Stimulated activated CD8-positive, alpha-beta memory T cell treated with anti-CD3 and anti-CD28 coated beads, Interleukin-12 subunit alpha, Interleukin-12 subunit beta, amount 100 ng/mL, for 24 hours (primary cell): ENCODE measurements around the gene TUBB2A.
"Not testable (repeated sequence)": the region's sequence is repeated elsewhere in the genome, so short reads cannot be mapped to it uniquely, and the experiment has no call there.

Experiments
- DNase-seq: peaks from one replicate; pipeline ENCODE4 v3.0.0-alpha.2; 2020; ENCODE audit errors: extremely low read depth

TUBB2A gene

DNA sequence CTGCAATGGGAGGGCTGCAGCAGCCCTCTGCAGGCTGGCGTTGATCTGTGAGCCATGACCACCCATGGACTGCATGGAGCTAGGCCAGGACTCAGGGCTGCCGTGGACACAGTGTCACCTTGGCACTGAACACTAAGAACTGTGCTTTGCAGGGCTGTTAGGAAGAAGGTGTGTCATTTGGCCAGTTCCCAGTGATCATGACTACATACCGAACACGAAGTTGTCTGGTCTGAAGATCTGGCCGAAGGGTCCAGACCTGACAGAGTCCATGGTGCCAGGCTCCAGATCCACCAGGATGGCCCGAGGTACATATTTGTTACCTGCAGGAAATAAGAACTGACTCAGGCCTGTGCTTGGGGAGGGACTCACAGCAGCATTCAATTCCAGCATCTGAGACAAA lies 1.9 kb downstream of the TUBB2A start:
- not testable (repeated sequence) for DNase-seq

DNA sequence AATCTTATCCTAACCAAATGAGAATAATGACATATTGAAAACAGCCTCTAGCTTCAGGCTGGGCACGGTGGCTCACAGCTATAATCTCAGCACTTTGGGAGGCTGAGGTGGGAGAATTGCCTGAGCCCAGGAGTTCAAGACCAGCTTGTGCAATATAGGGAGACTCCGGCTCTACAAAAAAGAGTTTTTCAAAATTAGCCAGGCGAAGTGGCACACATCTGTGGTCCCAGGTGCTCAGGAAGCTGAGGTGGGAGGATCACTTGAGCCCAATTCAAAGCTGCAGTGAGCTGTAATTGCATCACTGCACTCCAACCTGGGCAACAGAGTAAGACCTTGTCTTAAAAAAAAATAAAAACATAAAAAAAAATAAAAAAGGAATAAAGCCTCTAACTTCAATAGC lies 4.7 kb downstream of the TUBB2A start:
- no peak for DNase-seq

DNA sequence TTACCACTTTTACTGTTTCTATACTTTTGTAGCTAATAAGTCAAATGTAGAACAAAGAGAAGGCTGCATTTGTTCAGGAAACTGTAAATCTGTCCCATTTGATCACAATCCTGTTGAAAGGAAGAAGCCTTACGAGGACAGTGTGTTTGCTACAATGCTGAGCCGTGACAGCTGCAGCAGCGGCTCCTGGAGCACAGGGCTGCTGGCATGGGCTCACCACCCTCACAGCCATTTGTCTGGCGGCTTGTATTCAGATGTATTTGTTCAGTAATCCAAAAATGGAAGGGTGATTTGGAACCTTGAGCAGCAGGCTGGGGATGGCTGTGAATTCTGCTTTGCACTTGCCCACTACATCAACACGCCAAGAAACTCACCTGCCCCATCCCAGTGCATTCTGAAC lies 5.7 kb downstream of the TUBB2A start:
- no peak for DNase-seq

DNA sequence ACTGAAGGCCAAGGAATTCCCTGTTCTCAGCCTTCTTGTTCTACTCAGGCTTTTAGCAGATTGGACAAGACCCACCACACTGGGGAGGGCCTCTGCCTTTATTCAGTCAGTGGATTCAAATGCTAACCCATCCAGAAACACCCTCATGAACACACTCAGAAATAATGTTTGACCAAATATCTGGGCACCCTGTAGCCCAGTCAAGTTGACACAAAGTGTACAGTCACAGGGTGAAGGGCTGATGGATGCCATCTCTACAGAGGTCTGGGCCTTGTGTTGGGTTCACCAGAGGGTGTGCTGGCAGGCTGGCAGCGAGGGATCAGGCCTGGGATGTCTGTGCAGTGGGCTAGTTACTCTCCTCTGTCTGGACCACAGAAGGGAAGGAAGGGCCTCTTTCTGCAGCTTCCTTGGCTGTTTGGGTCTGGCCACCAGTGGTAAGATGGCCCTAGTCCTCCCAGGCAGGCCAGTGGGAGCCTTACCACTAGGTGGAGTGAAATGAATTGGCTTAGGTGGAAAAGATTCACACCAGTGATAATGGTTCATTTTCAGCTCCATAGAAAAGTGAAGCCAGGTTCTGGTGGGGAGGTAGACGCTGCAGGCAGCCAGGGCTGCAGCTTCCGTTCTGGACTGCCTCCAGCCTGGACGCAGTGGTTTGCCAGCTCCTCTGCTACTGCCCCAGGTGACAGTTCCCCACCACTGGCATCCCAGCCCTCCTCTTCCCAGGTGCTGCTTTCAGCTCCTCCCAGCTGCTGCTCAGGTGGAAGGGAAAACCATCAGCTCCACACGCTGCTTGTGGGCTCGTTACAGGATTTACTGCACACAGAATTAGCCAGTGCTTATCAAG lies 9.2 kb downstream of the TUBB2A start:
- DNase-seq, result no peak

DNA sequence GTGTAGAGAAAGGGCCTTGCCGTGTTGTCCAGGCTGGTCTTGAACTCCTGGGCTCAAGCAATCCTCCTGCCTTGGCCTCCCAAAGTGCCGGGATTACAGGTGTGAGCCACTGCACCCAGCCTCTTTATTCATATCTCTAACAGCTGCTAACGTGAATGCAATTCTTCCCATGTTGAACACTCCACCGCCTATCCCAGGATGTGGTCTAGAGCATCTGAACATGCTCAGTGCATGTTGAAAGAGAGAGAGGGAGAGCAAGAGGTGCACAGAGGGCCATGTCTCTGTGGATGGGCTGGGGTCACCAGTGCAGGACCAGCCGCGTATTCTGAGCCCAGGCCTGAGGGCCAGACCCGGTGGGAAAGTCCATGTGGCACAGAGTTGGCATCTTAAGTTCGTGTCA lies 12.8 kb downstream of the TUBB2A start:
- DNase-seq, result no peak

DNA sequence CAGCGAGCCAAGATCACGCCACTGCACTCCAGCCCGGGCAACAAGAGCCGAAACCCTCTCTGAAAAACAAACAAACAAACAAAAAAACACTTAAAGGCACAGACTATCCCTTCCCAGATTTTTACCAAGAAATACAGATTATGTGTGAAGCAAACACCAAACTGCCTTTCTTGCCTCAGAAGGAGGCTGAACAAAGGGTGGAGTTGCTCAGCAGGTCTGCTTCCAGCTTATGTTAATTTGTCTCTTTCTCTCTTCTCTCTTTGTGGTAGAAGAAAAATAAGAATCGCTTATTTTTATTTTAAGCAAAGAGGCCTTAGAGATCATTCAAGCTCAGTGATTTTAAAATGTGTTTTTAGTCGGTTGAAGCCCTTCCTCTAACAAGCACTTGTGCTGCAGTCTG lies 14.2 kb downstream of the TUBB2A start:
- no peak for DNase-seq

DNA sequence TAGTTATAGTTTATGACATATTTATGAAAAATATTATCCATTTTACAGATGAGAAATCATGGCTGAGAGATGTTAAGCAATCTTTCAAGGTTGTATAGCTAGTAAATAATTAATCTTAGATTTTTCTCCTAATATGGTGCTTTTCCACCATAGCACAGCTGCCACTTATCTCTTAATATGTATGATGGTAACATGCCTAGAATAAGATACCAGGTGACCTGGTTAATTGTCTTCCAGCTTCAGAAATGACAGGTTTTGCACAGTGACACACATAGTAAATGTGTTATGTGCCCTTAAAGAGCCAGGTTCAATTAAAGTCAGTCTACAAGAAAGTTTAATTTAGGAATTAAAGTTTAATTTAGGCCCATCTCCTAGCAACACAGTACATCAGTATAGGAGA lies 14.8 kb downstream of the TUBB2A start:
- DNase-seq, result no peak

DNA sequence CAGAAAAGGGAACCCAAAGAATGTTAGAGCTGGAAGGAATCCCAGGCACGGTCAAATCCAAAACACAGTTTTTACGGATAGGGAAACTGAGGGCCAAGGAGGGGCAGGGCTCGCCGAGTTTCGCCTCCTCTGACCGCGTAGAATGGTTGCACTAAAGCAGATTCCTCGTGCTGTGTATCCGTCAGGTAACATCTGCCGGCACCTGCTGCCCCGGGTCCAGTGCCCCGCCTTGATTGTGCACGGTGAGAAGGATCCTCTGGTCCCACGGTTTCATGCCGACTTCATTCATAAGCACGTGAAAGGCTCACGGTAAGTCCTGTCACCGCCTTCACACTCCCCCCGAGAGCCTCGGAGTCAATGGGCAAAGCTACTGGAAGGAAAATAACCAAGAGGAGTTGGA lies 17.1 kb downstream of the TUBB2A start:
- no peak for DNase-seq

DNA sequence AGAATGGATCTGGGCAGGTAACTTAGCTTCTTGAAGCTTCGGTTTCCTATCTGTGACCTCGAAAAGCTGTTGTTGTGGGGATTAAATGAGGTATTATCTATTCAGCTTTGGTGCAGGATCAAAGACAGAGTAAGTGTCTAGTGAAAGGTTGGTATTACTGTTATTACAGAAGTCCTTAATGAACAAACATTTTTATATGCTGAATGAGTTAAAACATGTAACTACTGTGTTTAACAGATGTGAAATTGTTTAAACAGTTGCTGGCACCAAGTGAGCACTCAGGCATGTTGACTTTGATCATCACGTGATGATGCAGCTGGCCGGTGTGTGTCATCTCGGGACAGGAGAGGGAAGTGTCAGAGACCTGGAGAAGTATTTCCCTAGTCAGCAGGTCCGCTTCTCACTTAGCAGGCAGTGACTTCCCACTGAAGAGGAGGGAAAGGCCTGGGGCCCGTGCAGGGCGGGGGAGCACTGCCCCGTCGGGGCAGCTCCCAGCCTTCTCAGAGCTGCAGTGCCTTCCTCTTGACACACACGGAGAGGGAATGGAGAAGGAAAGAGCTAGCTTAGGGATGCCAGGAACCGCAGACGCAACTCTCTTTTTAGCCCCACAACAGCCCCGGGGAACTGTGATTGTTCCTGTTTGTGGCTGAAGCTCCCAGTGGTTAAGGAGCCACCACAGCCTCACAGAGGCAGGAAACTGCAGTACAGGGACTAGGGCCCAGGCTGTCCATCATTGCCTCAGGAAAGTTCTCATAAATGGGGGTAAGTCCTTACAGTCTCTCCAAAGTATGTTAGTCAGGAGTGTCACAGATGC lies 18.0 kb downstream of the TUBB2A start:
- DNase-seq, result no peak

DNA sequence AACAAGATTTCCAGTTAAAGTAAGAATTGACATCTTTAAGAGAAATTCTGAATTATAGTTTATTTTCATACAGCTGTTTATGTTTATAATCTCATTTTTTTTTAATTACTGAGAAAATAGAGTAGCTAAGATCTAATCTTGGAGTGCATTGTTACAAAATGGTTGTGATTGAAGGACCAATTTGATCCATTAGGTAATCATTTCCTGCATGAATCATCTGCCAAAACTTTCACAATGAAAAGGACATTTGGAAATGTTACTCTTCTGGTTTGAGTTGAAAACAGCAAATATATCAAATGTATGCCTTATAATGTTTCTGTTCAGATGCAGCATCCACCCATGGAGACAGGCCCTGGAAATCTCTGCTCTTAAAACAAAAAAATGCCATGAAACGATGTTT lies 19.0 kb downstream of the TUBB2A start:
- no peak for DNase-seq

DNA sequence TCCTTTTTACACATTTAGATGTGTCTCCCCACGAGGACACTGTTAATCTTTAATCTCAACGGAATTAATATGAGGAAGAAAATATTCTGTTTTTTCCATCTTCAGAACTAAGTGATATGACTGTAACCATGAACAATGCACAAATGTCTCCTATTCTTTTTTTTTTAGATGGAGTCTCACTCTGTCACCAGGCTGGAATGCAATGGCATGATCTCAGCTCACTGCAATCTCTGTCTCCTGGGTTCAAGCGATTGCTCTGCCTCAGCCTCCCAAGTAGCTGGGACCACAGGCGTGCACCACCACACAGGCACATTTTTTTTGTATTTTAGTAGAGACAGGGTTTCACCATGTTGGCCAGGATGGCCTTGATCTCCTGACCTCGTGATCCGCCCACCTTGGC lies 19.5 kb downstream of the TUBB2A start:
- not testable (repeated sequence) for DNase-seq

DNA sequence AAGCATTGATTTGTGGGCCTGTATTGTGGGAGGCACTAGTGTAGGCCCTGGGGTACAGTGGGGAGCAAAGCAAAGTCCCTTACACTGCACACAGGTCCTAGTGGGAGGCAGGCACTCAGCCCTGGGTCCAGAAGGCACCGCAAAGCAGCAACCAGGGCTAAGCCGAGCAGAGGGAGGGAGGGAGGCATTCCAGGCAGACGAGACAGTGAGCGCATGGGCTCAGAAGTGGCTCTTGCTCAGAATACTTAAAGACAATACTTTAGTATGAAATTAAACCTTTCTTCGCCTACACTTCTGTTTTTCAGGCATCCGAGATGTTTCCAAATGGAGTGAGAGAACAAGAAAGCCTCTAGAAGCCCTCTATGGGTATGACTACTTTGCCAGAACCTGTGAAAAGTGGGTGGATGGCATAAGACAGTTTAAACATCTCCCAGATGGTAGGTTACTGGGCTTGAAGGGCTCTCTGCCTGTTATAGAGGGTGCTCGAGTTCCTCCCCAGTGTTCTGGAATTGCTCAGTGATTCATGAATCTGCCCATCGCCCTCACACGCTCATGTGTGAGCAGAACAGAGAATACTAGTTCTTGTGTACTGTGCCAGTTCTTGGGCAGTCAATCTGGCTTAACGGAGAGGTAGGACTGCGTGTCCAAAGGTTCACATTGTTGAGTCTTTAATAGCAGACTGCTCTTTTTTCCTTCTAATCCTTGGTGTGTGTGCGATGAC lies 20.1 kb downstream of the TUBB2A start:
- no peak for DNase-seq

DNA sequence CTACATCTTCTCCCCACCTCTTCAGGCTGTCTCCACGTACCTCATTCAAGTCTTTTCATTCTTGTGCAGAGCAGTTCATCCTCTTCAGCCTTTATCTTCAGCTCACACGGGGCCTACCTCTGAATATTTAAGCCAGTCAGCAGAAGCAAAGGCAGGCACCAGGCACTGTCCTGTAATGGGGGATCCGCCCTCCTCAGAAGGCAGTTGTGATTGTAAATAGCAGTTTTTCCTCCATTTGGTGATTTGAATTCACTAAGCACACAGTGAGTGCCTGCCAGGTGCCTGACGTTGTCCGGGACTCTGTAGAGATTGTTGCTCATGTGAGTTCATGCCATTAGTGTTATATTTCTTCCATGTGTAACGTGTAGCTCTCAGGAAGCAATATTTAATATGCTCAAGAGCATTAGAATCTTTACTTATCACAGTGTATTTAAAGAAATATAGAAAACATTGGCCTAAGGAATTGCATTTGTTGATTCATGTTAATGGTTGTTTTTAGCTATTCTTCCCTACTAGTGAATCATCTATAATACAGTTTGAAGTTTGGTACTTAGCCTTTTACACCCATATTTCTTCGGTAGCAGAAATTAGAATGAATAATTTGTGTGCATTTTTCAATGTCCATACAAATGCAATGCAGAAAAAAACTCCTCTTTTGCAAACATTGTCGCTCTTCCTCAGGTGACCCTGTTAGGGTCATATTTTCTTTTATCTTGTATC lies 20.9 kb downstream of the TUBB2A start:
- DNase-seq, result no peak

DNA sequence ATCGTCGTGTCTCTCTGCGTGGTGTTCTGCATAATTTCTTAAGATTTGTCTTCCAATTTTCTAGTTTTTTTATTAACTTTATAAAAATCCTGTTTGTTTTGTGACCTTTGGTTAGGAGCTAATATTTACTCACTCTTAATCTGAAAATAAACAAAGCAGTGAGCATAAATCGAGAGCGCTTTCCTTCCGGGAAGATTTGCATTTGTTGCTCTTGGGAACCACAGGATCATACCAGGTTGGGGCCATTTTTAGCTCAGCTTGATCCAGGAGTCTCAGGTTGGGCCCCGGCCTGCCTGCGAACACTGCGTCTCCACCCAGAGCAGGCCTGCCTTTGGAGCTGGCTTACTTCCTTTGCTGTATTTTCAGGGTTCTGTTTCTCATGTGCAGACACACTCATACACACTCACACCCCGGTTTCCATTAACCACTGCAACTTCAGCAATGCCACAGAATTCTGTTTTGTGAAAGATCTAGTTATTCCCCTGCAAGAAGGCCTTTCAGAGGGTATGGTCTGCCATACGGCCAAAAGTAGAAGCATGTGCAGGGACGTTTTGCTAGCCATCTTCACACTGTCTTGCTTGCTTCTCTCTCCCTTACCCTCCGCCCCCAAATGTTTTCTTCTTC lies 21.6 kb downstream of the TUBB2A start:
- DNase-seq, result no peak

DNA sequence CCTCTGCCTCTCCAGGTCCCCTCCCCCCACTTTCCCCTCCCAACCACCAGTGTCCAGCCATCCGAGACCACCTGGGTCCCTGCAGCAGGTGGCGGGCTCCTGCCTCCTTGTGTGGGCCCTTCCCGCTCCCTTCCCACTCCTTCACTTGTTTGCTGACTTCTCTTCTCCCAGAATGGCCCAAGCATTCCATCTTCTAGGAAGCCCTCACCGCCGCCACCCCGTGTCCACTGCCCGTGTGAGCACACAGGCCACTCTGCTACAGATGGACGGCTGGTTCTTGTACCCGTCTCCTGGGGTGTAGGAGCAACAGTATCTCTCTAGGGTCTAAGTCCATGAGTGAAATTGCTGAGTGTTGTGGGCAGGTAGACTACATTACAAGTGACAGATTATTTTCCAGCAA lies 23.8 kb downstream of the TUBB2A start:
- no peak for DNase-seq

DNA sequence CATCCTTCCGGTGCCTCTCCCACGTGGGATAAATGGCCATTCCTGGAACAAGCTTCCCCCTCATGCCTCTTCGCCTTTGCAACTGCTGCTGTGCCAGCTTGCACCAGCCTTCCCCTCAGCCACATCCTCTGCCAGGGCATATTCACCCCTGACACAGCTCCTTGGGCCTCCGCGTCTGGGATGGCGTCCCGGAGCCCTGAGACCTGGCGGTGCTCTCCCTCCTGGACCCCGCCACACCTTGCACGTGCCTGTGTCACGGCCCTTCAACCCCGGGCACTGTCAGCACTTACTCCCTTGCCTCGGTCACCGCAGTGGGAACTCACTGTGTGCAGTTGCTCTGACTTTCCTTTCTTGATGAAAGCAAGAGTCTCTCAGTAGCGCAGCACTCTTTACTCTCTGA lies 25.6 kb downstream of the TUBB2A start:
- no peak for DNase-seq

DNA sequence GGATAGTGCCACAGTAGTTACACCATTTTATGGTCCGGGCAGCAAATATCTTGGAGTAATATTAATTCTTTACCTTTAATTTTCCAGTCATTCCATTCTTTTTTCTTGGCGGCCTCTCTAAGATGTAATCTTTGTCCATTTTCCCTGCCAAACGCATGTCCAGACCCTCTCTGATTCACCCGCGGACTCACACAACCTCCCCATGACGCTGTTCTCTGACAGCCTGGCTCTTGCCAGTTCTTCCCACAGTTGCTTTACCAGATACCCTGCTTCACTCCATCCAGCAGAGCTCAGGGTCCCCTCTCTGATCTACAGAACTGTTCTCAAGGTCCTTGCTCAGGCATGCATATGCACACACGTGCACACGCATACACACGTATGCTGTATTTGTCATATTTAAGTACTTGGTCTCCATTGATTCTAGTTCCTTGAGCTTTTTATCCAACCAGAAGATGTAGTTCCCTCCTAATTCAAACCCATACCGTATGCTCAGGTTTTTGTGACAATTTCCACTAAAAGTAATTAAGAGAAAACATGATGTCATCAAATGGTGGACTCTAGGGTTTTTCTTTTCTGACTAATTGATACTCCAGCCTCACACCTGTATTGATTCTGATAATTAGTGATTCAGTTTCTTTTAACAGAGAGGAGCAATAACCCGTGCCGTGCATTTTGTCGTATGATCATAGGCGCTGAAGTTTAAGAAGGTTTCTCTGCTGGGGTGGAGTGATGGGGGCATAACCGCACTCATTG lies 28.8 kb downstream of the TUBB2A start:
- DNase-seq, result no peak

DNA sequence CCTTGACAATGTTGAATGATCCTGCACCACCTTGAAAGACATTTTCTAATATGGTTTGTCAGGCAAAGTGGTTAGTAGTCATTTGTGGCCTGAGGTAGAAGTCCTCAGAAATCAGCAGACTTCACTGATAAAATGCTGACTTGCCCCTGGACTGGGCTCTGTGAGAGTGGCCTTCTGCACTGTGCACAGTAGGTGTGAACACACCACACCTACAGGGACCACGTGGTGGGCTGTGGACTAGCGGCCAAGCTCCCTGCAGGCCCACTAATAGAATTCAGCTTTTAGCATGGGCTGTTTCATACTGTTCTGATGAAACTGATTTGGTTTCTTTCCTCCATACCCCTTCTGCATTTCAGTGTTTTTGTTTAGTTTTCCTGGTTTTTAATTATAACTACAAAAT lies 31.5 kb downstream of the TUBB2A start:
- DNase-seq, result no peak

DNA sequence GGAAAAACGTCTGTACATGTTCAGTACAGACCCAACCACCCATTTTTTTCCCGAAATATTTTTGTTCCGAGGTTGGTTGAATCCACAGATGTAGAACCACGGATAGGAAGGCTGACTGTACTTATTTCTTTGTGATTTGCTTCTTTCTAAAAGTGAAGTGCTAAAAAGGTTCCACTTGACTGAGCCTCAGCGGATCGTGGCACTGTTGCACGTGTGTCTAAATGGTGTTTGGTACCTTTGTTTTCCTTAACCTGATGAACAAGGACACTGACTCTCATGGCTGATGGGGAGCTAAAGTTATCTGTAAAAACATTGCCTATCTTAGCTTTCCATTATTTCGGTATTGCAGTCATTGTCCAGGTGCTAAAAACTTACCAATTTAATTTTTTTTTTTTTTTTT lies 32.7 kb downstream of the TUBB2A start:
- DNase-seq, result no peak

DNA sequence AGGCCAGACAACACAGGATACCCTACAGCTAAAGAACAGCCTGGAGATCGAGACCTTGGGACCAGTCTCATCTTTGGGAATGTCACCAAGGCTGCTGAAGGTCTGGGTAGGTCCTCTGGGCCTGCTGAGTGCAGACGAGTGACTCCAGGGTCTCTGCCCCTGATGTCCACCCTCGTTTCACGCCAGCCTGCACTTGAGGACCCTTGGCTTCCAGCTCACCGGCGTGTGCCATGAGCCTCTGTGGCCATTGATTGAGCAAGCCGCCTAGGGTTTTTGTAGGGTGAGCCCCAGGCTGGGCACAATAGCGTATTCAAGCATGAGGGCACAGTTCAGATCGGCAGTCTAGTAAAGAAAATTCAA lies 34.5 kb downstream of the TUBB2A start:
- DNase-seq, result no peak

DNA sequence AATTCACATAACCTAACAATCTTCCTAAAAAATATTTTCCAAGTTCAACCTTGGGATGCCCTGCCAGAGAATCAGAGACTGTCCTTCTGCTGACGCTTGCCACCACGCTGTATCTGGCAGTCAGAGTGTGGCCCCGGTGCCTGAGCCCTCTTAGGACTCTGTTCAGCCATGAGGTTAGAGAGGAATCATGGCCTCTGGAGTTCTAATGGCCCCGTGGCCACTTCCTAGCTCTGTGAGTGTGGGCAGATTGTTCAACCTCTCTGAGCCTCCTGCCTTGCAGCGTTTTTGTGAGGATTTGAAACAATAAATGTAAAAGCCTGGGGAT lies 36.6 kb downstream of the TUBB2A start:
- no peak for DNase-seq
